GM12878 (cell line): ENCODE measurements around the gene NTF3. TPM values are rescaled to one million over a fixed set of nuclear protein-coding genes. Genes with fewer than 3 reads are reported as not detected.

Experiments used
- ATAC-seq: fragments of 200-7000 bp; cut with Tn5 transposase; 3 replicates; pipeline ENCODE4 v1.9.1; 2020; ENCODE audit warnings: mild to moderate bottlenecking, moderate library complexity
- BruUV-seq: library from RNA; stranded (reverse); fragments of 400-500 nt; replicated peaks from 2 replicates; lab custom pipeline; 2021; lab: Mats Ljungman, UMichigan
- CTCF ChIA-PET: fragments of 300-600 bp; sonication (Branson Sonifier 250); formaldehyde crosslinking; extraction: SDS; loops from one replicate; lab custom pipeline; 2021; ENCODE audit warnings: inconsistent platforms; lab: Yijun Ruan, JAX
- POLR2A ChIA-PET: fragments of 350-600 bp; formaldehyde crosslinking; extraction: SDS; loops from one replicate; lab custom pipeline; 2021; ENCODE audit warnings: inconsistent platforms; lab: Charles Lee
- RAD21 ChIA-PET: fragments of 300-600 bp; sonication (Branson Sonifier 250); formaldehyde crosslinking; loops from one replicate; lab custom pipeline; 2023; ENCODE audit warnings: antibody characterized with exemption; ENCODE audit not compliant: unreplicated experiment; lab: Charles Lee
- SMC1A ChIA-PET: fragments of 300-600 bp; sonication (Branson Sonifier 250); formaldehyde crosslinking; loops from one replicate; lab custom pipeline; 2023; ENCODE audit not compliant: unreplicated experiment, uncharacterized antibody; lab: Charles Lee
- DNase-seq: peaks from one replicate; pipeline ENCODE4 v3.0.0-alpha.2; 2011; ENCODE audit warnings: low read depth, low spot score
- FAIRE-seq: peaks from 3 replicates; lab custom pipeline; 2011; peaks lifted over from hg19 to GRCh38; lab: Jason Lieb, UNC
- H2AFZ ChIP-seq: 2 replicates; pipeline ENCODE4 v1.6.0; 2011; ENCODE audit warnings: low read depth, low read length, control low read depth; ENCODE audit not compliant: control insufficient read depth
- H3K27ac ChIP-seq: 2 replicates; pipeline ENCODE4 v1.5.1; 2011; ENCODE audit warnings: control low read depth; ENCODE audit not compliant: control insufficient read depth, insufficient read depth
- H3K27me3 ChIP-seq, 2 experiments: replicated peaks in 1 of 2; 2 replicates each; pipeline versions ENCODE4 v1.6.0 to v1.6.1; 2011; ENCODE audit warnings: low read length in 1 of 2; ENCODE audit not compliant: control insufficient read depth in 2 of 2, insufficient read depth in 2 of 2
- H3K36me3 ChIP-seq, 2 experiments: 2 replicates each; pipeline ENCODE4 v1.5.1; 2011; ENCODE audit warnings: low read length in 1 of 2; ENCODE audit not compliant: control insufficient read depth in 2 of 2, insufficient read depth in 2 of 2
- H3K4me1 ChIP-seq: 2 replicates; pipeline ENCODE4 v1.6.1; 2011; ENCODE audit warnings: mild to moderate bottlenecking, low read length, moderate library complexity, mixed read lengths; ENCODE audit not compliant: control insufficient read depth, insufficient read depth
- H3K4me2 ChIP-seq: 2 replicates; pipeline ENCODE4 v1.6.0; 2011; ENCODE audit warnings: control low read depth; ENCODE audit not compliant: control insufficient read depth, insufficient read depth
- H3K4me3 ChIP-seq: fragments of 200-600 bp; sonication (generic); 2 replicates; pipeline ENCODE4 v1.5.1; 2016
- H3K79me2 ChIP-seq: 2 replicates; pipeline ENCODE4 v1.6.0; 2011; ENCODE audit warnings: low read length; ENCODE audit not compliant: control insufficient read depth, insufficient read depth
- H3K9ac ChIP-seq: 2 replicates; pipeline ENCODE4 v1.8.0; 2011; ENCODE audit warnings: low read length, control low read depth, mixed read lengths; ENCODE audit not compliant: control insufficient read depth, insufficient read depth
- H3K9me3 ChIP-seq: replicated peaks from 3 replicates; pipeline ENCODE4 v1.5.1; 2011; ENCODE audit warnings: mild to moderate bottlenecking, low read length; ENCODE audit not compliant: control insufficient read depth, insufficient read depth
- H4K20me1 ChIP-seq: 2 replicates; pipeline ENCODE4 v1.6.0; 2011; ENCODE audit not compliant: control insufficient read depth, insufficient read depth
- E2F8 ChIP-seq: fragments of 450-650 bp; IDR thresholded peaks from 2 replicates; pipeline ENCODE4 v1.6.1; 2018; ENCODE audit warnings: mild to moderate bottlenecking, low read depth, moderate library complexity; ENCODE audit not compliant: partially characterized antibody
- ETV6 ChIP-seq, 2 experiments: fragments of 450-650 bp in 1 of 2; IDR thresholded peaks in 1 of 2; conservative IDR thresholded peaks in 1 of 2; 2 replicates each; pipeline ENCODE4 v1.6.1; 2014; ENCODE audit warnings: antibody characterized with exemption in 1 of 2, borderline replicate concordance in 1 of 2, low read depth in 1 of 2, mild to moderate bottlenecking in 1 of 2, moderate library complexity in 1 of 2
- MXI1 ChIP-seq: fragments of 150-350 bp; IDR thresholded peaks from 2 replicates; pipeline ENCODE4 v1.6.1; 2011; ENCODE audit warnings: low read depth, mild to moderate bottlenecking, inconsistent platforms, low read length, improper control_type of control experiment
- PAX5 ChIP-seq: IDR thresholded peaks from 2 replicates; pipeline ENCODE4 v1.6.1; 2011; ENCODE audit warnings: low read depth, low read length, borderline replicate concordance
- POLR2AphosphoS5 ChIP-seq: IDR thresholded peaks from 2 replicates; pipeline ENCODE4 v1.6.1; 2011; ENCODE audit warnings: mild to moderate bottlenecking, low read length, inconsistent platforms
- RBBP5 ChIP-seq: fragments of 200-600 bp; sonication (generic); conservative IDR thresholded peaks from 2 replicates; pipeline ENCODE4 v1.6.1; 2016
- ZBTB33 ChIP-seq: fragments of 450-650 bp; IDR thresholded peaks from 2 replicates; pipeline ENCODE4 v1.6.1; 2017; ENCODE audit warnings: mild to moderate bottlenecking
- WGBS: methylation state at CpG from one replicate; pipeline ENCODE4 v1.1.6; 2016; ENCODE audit warnings: low lambda C conversion rate; ENCODE audit not compliant: insufficient replicate concordance, insufficient coverage; ENCODE audit errors: missing lambda C conversion rate; 5-methylcytosine and 5-hydroxymethylcytosine counted together
- in situ Hi-C: fragments of 300-500 bp; cut with MboI; formaldehyde crosslinking; loops from 9 replicates; pipeline ENCODE4 v1.14.3; 2018; ENCODE audit warnings: mixed read lengths
- intact Hi-C: fragments of 100-400 bp; cut with micrococcal nuclease; formaldehyde crosslinking; loops from one replicate; pipeline ENCODE4 v1.14.2; 2022; ENCODE audit not compliant: unreplicated experiment
- polyA plus RNA-seq, 11 experiments: library from polyadenylated mRNA; depleted of rRNA in 4 of 11; unstranded in 6 of 11; stranded (reverse) in 5 of 11; fragments of >200 nt; fragmentation: Nextera tagmentation in 4 of 11; fragmentation: Illumina TruSeq in 1 of 11; extraction: Ambion mirVana in 4 of 11; extraction: Trizol in 1 of 11; gene quantifications; 1 replicate in 1 of 11; 2 replicates in 10 of 11; pipeline versions ENCODE4 v1.2.1 to v1.2.3, GENCODE V29; 2011 to 2016; ENCODE audit warnings: inconsistent platforms in 2 of 11, missing spikeins in 2 of 11, low read depth in 1 of 11
- total RNA-seq, 4 experiments: library from RNA; depleted of rRNA in 3 of 4; stranded (reverse); fragments of >200 nt in 3 of 4; fragmentation: Illumina TruSeq in 1 of 4; extraction: Trizol in 1 of 4; gene quantifications; 2 replicates each; pipeline versions ENCODE4 v1.2.1 to v1.2.3, GENCODE V29; 2013 to 2021

Gene NTF3
- total and polyA plus RNA-seq, 10 of the 15 experiments (the other 5 are each of a cell fraction or from before 2014, with no cell fraction given): 0.07 TPM; not detected in 9

- ChIA-PET POLR2A (no interaction called here), CTCF (no interaction called here), SMC1A (no interaction called here), RAD21 (no interaction called here)
- H3K36me3 ChIP-seq: no peaks in the 10 kb centered on the region
- intact Hi-C loops: no loop called here
- FAIRE-seq (no peak), DNase-seq (no peak), ATAC-seq (no peak)
- no peak overlapping the region for H3K4me2 ChIP-seq
- no TSS peak for BruUV-seq
- H3K9me3 ChIP-seq: no peaks in the 10 kb centered on the region
- 4% methylated on average over 2 of the region's 2 CpGs for WGBS
- in situ Hi-C loops: no loop called here
- TF ChIP-seq MXI1 (no peak), RBBP5 (no peak), PAX5 (no peak), ETV6 (conservative IDR thresholded peaks at IDR 0.05 in 1 of 2, IDR thresholded peaks at IDR 0.05 in 1 of 2; ENCODE audit: borderline replicate concordance in 1 of 2, low read depth in 1 of 2) (no peak)
- H3K4me1 ChIP-seq: no peaks in the 10 kb centered on the region
- H3K27me3 ChIP-seq: peaks cover 4 to 7% of the 10 kb centered on the region in 2 experiments; a peak in 3 of 4 replicates
- no peak overlapping the region for H2AFZ ChIP-seq
- H3K9ac ChIP-seq: no peak overlapping the region
- H3K4me3 ChIP-seq: no peak overlapping the region
- H3K79me2 ChIP-seq: no peaks in the 10 kb centered on the region
- H3K27ac ChIP-seq: no peak overlapping the region
- H4K20me1 ChIP-seq: no peaks in the 10 kb centered on the region
Measured at GRCh38 chr12:5467931-5468330, 36.0 kb downstream of the NTF3 start.

- no peak for DNase-seq
- H3K4me3 ChIP-seq: no peak overlapping the region
- H3K27ac ChIP-seq: no peak overlapping the region
- TF ChIP-seq ZBTB33 (no peak), E2F8 (no peak), POLR2AphosphoS5 (no peak)
- no TSS peak for BruUV-seq
- H3K27me3 ChIP-seq: peaks cover 4 to 7% of the 10 kb centered on the region in 2 experiments; a peak in 3 of 4 replicates
- intact Hi-C loops (no loop called here), in situ Hi-C loops (no loop called here)
- POLR2A ChIA-PET: no interaction called here
- no peak for FAIRE-seq
- no peaks in the 10 kb centered on the region for H4K20me1 ChIP-seq
- SMC1A ChIA-PET: no interaction called here
- ATAC-seq: no peak
- CTCF ChIA-PET: no interaction called here
- no peaks in the 10 kb centered on the region for H3K79me2 ChIP-seq
- H3K9ac ChIP-seq: no peak overlapping the region
- H3K4me1 ChIP-seq: no peaks in the 10 kb centered on the region
- H3K4me2 ChIP-seq: no peak overlapping the region
- H2AFZ ChIP-seq: no peak overlapping the region
- 26% methylated on average over 7 of the region's 7 CpGs for WGBS
- no peaks in the 10 kb centered on the region for H3K36me3 ChIP-seq
- no peaks in the 10 kb centered on the region for H3K9me3 ChIP-seq
- RAD21 ChIA-PET: no interaction called here
Measured at GRCh38 chr12:5470221-5470620, 38.3 kb downstream of the NTF3 start.
